Aorta (tissue), 5 donors: ENCODE results near the gene SSC5D. TPM values are rescaled to one million over a fixed set of nuclear protein-coding genes. Genes with fewer than 3 reads are reported as not detected.

Experiments
- ATAC-seq: fragments of 200-7000 bp; cut with Tn5 transposase; one replicate; pipeline ENCODE4 v1.9.1; 2022; ENCODE audit warnings: moderate library complexity; ENCODE audit not compliant: low FRiP score
- DNase-seq, 2 donors: peaks; one replicate each; pipeline ENCODE4 v3.0.0-alpha.2; 2020
- H3K27ac ChIP-seq, 2 donors: one replicate each; pipeline ENCODE4 v1.5.1; 2013; ENCODE audit warnings: low read length in 2 of 2, mild to moderate bottlenecking in 2 of 2, moderate library complexity in 2 of 2, control low read depth in 1 of 2, inconsistent platforms in 1 of 2, low read depth in 1 of 2
- H3K27me3 ChIP-seq, 2 donors: one replicate each; pipeline ENCODE4 v1.6.1; 2013; ENCODE audit warnings: control low read depth in 1 of 2, low read length in 1 of 2, mild to moderate bottlenecking in 1 of 2, moderate library complexity in 1 of 2; ENCODE audit not compliant: insufficient read depth in 2 of 2, control insufficient read depth in 1 of 2
- H3K36me3 ChIP-seq, 2 donors: one replicate each; pipeline ENCODE4 v1.6.1; 2013; ENCODE audit warnings: control low read depth in 1 of 2, low read length in 1 of 2, mild to moderate bottlenecking in 1 of 2; ENCODE audit not compliant: insufficient read depth in 2 of 2, control insufficient read depth in 1 of 2
- H3K4me1 ChIP-seq, 2 donors: one replicate each; pipeline ENCODE4 v1.6.1; 2013; ENCODE audit warnings: low read length in 2 of 2, control low read depth in 1 of 2, mild to moderate bottlenecking in 1 of 2, moderate library complexity in 1 of 2; ENCODE audit not compliant: insufficient read depth in 2 of 2, control insufficient read depth in 1 of 2
- H3K4me3 ChIP-seq, 2 donors: one replicate each; pipeline ENCODE4 v1.5.1; 2013; ENCODE audit warnings: low read length in 2 of 2, control low read depth in 1 of 2, mild to moderate bottlenecking in 1 of 2
- H3K9me3 ChIP-seq: one replicate; pipeline ENCODE4 v1.6.1; 2013; ENCODE audit warnings: mild to moderate bottlenecking, low read length; ENCODE audit not compliant: control insufficient read depth
- WGBS, 2 donors: extraction: QIAGEN DNeasy Blood & Tissue Kit; methylation state at CpG; one replicate each; pipeline ENCODE4 v1.1.7; 2013; 5-methylcytosine and 5-hydroxymethylcytosine counted together
- intact Hi-C, 2 donors: fragments of 100-400 bp; cut with DNase I; formaldehyde crosslinking; loops; one replicate each; pipeline versions ENCODE4 v1.14.2 to v1.15.0; 2022
- polyA plus RNA-seq, 2 donors: library from polyadenylated mRNA; stranded (reverse); fragments of 200-250 nt; gene quantifications; one replicate each; pipeline ENCODE4 v1.2.3, GENCODE V29; 2013
- total RNA-seq, 2 donors: library from RNA; stranded (reverse); fragmentation: NEBNext Ultra II Directional; extraction: Animal tissue kit (Norgen Biotek cat#: 25700); gene quantifications; one replicate each; pipeline ENCODE4 v1.2.1, GENCODE V29; 2021
- donor health status: healthy with polysubstance abuse.
- donor health status: Bipolar disorder and iron deficiency.
- donor health status: DM: no; HTN: no; CAD: no.
- donor health status: DM: no; HTN: no; CAD: no.
- donor health status: DM: yes; HTN: yes; CAD: no.

SSC5D gene
- total and polyA plus RNA-seq, 4 donors: 1.6 to 64.1 (median 6.2) TPM

- H3K4me1 ChIP-seq: no peaks in the 10 kb centered on the region
- WGBS, 2 donors: 12 to 15% methylated on average over 24 to 34 of the region's 34 CpGs
- DNase-seq (peak in 1 of 2 donors; percentile 90), ATAC-seq (peak; percentile 70)
- no peaks in the 10 kb centered on the region for H3K36me3 ChIP-seq
- intact Hi-C loops: no loop called here
- no peaks in the 10 kb centered on the region for H3K9me3 ChIP-seq
- no peaks in the 10 kb centered on the region for H3K27me3 ChIP-seq
- H3K4me3 ChIP-seq: no peak overlapping the region
- no peak overlapping the region for H3K27ac ChIP-seq
Observed at GRCh38 chr19:55452749-55453346, 35.4 kb upstream of the SSC5D start.

GRCh38 chr19:55453511-55454260, 34.5 kb upstream of the SSC5D start:
- ATAC-seq: no peak
- no peak overlapping the region for H3K4me3 ChIP-seq
- no peaks in the 10 kb centered on the region for H3K36me3 ChIP-seq
- no peak for DNase-seq
- no peak overlapping the region for H3K27ac ChIP-seq
- 93% methylated on average over 12 of the region's 12 CpGs for WGBS, 2 donors
- intact Hi-C loops: no loop called here
- H3K9me3 ChIP-seq: no peaks in the 10 kb centered on the region
- no peaks in the 10 kb centered on the region for H3K27me3 ChIP-seq
- H3K4me1 ChIP-seq: no peaks in the 10 kb centered on the region

- intact Hi-C loops: no loop called here
- WGBS, 2 donors: 80 to 85% methylated on average over 14 of the region's 14 CpGs
Observed at GRCh38 chr19:55454787-55455243, 33.4 kb upstream of the SSC5D start.

GRCh38 chr19:55455576-55456235, 32.5 kb upstream of the SSC5D start:
- intact Hi-C loops: no loop called here
- Histone ChIP-seq H3K27ac (no peak overlapping the region), H3K27me3 (no peaks in the 10 kb centered on the region), H3K4me3 (no peak overlapping the region), H3K9me3 (no peaks in the 10 kb centered on the region), H3K4me1 (no peaks in the 10 kb centered on the region), H3K36me3 (no peaks in the 10 kb centered on the region)
- ATAC-seq: no peak
- WGBS, 2 donors: 91% methylated on average over 11 of the region's 11 CpGs
- no peak for DNase-seq

More at GRCh38 chr19:55454787-55455243, 33.4 kb upstream of the SSC5D start:
- Histone ChIP-seq H3K4me1 (no peaks in the 10 kb centered on the region), H3K4me3 (no peak overlapping the region), H3K9me3 (no peaks in the 10 kb centered on the region), H3K27ac (no peak overlapping the region), H3K27me3 (no peaks in the 10 kb centered on the region), H3K36me3 (no peaks in the 10 kb centered on the region)
- ATAC-seq: no peak
- DNase-seq: no peak

GRCh38 chr19:55456347-55456746, 31.9 kb upstream of the SSC5D start:
- H3K9me3 ChIP-seq: no peaks in the 10 kb centered on the region
- H3K27ac ChIP-seq: no peak overlapping the region
- no peak overlapping the region for H3K4me3 ChIP-seq
- no peak for DNase-seq
- no peaks in the 10 kb centered on the region for H3K27me3 ChIP-seq
- ATAC-seq: no peak
- no peaks in the 10 kb centered on the region for H3K36me3 ChIP-seq
- no peaks in the 10 kb centered on the region for H3K4me1 ChIP-seq
- WGBS, 2 donors: 89 to 90% methylated on average over 14 of the region's 14 CpGs
- intact Hi-C loops: no loop called here

- Histone ChIP-seq H3K4me1 (no peaks in the 10 kb centered on the region), H3K4me3 (no peak overlapping the region), H3K9me3 (no peaks in the 10 kb centered on the region), H3K36me3 (no peaks in the 10 kb centered on the region), H3K27ac (no peak overlapping the region), H3K27me3 (no peaks in the 10 kb centered on the region)
- ATAC-seq (no peak), DNase-seq (no peak)
- 84 to 85% methylated on average over 16 of the region's 16 CpGs for WGBS, 2 donors
- intact Hi-C loops: no loop called here
Observed at GRCh38 chr19:55457683-55458457, 30.4 kb upstream of the SSC5D start.

GRCh38 chr19:55459551-55459949, 28.7 kb upstream of the SSC5D start:
- H3K9me3 ChIP-seq: no peaks in the 10 kb centered on the region
- intact Hi-C loops: no loop called here
- no peaks in the 10 kb centered on the region for H3K4me1 ChIP-seq
- H3K4me3 ChIP-seq: no peak overlapping the region
- no peak for DNase-seq
- ATAC-seq: no peak
- no peak overlapping the region for H3K27ac ChIP-seq
- no peaks in the 10 kb centered on the region for H3K27me3 ChIP-seq
- WGBS, 2 donors: 49 to 60% methylated on average over 8 of the region's 8 CpGs
- H3K36me3 ChIP-seq: no peaks in the 10 kb centered on the region

GRCh38 chr19:55459950-55460657, 28.1 kb upstream of the SSC5D start:
- no peaks in the 10 kb centered on the region for H3K4me1 ChIP-seq
- ATAC-seq (no peak), DNase-seq (no peak)
- no peaks in the 10 kb centered on the region for H3K36me3 ChIP-seq
- no peaks in the 10 kb centered on the region for H3K9me3 ChIP-seq
- intact Hi-C loops: no loop called here
- no peaks in the 10 kb centered on the region for H3K27me3 ChIP-seq
- 13 to 15% methylated on average over 16 of the region's 16 CpGs for WGBS, 2 donors
- no peak overlapping the region for H3K27ac ChIP-seq
- no peak overlapping the region for H3K4me3 ChIP-seq
